ENCODE data around the gene TCAIM. TPM values are rescaled to one million over a fixed set of nuclear protein-coding genes. Genes with fewer than 3 reads are reported as not detected.
"Not testable (repeated sequence)": the region's sequence is repeated elsewhere in the genome, so short reads cannot be mapped to it uniquely, and the experiment has no call there.

Gene TCAIM
- total RNA-seq, 2 donors from 2014 or later, result 16.9 to 18.8 TPM

DNA sequence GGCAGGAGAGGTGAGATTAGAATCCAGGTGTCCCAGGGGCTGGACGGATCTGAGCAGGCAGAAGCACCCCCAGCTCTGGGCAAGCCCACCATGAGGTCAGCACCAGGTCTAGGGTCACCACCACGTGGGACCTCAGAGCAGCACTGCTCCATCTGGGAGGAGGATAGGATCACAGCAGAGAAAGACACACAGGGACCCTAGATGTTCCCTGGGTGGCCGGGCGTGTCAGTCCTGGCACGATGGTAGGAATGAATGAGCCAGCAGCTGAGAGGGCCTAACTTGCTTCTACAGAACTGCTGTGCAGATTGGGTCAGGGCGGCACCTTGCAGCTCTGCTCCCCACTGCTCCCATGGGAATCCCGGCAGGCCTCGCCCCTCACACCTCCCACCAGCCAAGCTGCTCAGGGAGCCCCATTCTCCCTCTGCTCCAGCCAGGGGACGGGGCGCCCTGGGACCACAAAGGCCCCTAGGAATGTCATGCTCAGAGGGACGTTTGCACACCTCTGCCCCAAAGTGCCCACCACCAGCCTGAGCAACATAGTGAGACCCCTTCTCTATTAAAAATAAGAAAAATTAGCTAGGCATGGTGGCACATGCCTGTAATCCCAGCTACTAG, 72.6 kb downstream of the TCAIM start:
- Mint-ChIP-seq H3K27me3 (no peaks in the 10 kb centered on the region), H3K4me1 (ENCODE audit: low read depth in 2 of 2) (peaks cover 5 to 9% of the 10 kb centered on the region in 2 donors), H3K36me3 (no peaks in the 10 kb centered on the region), H3K27ac (no peak overlapping the region), H3K4me3 (no peak overlapping the region), H3K9me3 (no peaks in the 10 kb centered on the region)
- ATAC-seq (no peak), DNase-seq (ENCODE audit: low spot score) (no peak)

GRCh38 chr3:44412365-44412764, 73.8 kb downstream of the TCAIM start:
- ATAC-seq, result no peak
- Mint-ChIP-seq H3K9me3 (no peaks in the 10 kb centered on the region), H3K4me1 (ENCODE audit: low read depth in 2 of 2) (peaks cover 5 to 9% of the 10 kb centered on the region in 2 donors), H3K27me3 (no peaks in the 10 kb centered on the region), H3K4me3 (peak overlapping the region; percentile 4), H3K36me3 (no peaks in the 10 kb centered on the region), H3K27ac (peak overlapping the region in 1 of 2 donors; percentile 86)
- no peak for DNase-seq (ENCODE audit: low spot score)

- H3K4me3 Mint-ChIP-seq, result no peak overlapping the region
- no peaks in the 10 kb centered on the region for H3K9me3 Mint-ChIP-seq
- H3K36me3 Mint-ChIP-seq, result no peaks in the 10 kb centered on the region
- peaks cover 5 to 9% of the 10 kb centered on the region in 2 donors for H3K4me1 Mint-ChIP-seq (ENCODE audit: low read depth in 2 of 2)
- ATAC-seq, result no peak
- no peaks in the 10 kb centered on the region for H3K27me3 Mint-ChIP-seq
- peak overlapping the region in 1 of 2 donors; percentile 6 for H3K27ac Mint-ChIP-seq
- DNase-seq (ENCODE audit: low spot score), result no peak
These were observed 76.0 kb downstream of the TCAIM start for GRCh38 chr3:44414517-44415090.

- no peaks in the 10 kb centered on the region for H3K36me3 Mint-ChIP-seq
- ATAC-seq (peak in 1 of 2 donors; percentile 17), DNase-seq (ENCODE audit: low spot score) (no peak)
- no peaks in the 10 kb centered on the region for H3K9me3 Mint-ChIP-seq
- no peaks in the 10 kb centered on the region for H3K27me3 Mint-ChIP-seq
- no peak overlapping the region for H3K4me3 Mint-ChIP-seq
- H3K4me1 Mint-ChIP-seq (ENCODE audit: low read depth in 2 of 2), result peaks cover 5 to 9% of the 10 kb centered on the region in 2 donors
- no peak overlapping the region for H3K27ac Mint-ChIP-seq
These were observed 76.9 kb downstream of the TCAIM start for GRCh38 chr3:44415421-44415820.

GRCh38 chr3:44416031-44417030, 77.8 kb downstream of the TCAIM start:
- Mint-ChIP-seq H3K9me3 (no peaks in the 10 kb centered on the region), H3K27ac (peak overlapping the region in 1 of 2 donors; percentile 66), H3K27me3 (no peaks in the 10 kb centered on the region), H3K4me1 (ENCODE audit: low read depth in 2 of 2) (peaks cover 5 to 7% of the 10 kb centered on the region in 2 donors), H3K4me3 (no peak overlapping the region), H3K36me3 (no peaks in the 10 kb centered on the region)
- ATAC-seq (no peak), DNase-seq (ENCODE audit: low spot score) (no peak)

DNA sequence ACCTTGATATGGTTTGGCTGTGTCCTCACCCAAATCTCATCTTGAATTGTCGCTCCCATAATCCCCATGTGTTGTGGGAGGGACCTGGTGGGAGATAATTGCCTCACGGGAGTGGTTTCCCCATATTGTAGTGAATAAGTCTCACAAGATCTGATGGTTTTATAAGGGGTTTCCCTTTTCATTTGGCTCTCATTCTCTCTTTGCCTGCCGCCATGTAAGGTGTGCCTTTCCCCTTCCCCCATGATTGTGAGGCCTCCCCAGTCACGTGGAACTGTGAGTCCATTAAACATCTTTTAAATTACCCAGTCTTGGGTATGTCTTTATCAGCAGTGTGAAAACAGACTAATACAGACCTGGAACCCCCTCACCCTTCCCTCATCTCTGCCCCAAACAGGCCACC, 79.6 kb downstream of the TCAIM start:
- not testable (repeated sequence) for H3K4me1 Mint-ChIP-seq (ENCODE audit: low read depth in 2 of 2); H3K9me3 Mint-ChIP-seq; ATAC-seq; DNase-seq (ENCODE audit: low spot score); H3K36me3 Mint-ChIP-seq; H3K27me3 Mint-ChIP-seq; H3K4me3 Mint-ChIP-seq; H3K27ac Mint-ChIP-seq

DNA sequence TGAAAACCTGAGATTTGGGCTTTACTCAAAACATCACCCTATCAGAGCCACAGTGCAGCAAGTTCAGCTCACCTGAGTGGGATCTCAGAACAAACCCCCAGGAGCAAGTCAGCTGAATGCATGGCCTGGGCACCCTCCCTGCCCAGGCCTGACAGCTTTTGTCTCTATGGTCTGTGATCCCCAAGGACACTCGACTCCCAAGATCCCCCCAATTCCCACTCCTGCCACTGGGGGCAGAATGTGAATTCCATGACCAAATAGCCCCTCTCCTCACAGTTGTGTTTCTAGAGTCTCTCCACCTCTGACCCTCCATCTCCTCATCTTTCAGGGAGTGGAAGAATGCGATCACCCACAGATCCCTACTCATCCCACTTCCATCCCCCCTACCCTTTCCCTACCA, 80.0 kb downstream of the TCAIM start:
- Mint-ChIP-seq H3K27me3 (no peaks in the 10 kb centered on the region), H3K4me1 (ENCODE audit: low read depth in 2 of 2) (peaks cover 0 to 6% of the 10 kb centered on the region in 2 donors), H3K4me3 (no peak overlapping the region), H3K27ac (peak overlapping the region in 1 of 2 donors; percentile 38), H3K9me3 (no peaks in the 10 kb centered on the region), H3K36me3 (no peaks in the 10 kb centered on the region)
- ATAC-seq (no peak), DNase-seq (ENCODE audit: low spot score) (no peak)

DNA sequence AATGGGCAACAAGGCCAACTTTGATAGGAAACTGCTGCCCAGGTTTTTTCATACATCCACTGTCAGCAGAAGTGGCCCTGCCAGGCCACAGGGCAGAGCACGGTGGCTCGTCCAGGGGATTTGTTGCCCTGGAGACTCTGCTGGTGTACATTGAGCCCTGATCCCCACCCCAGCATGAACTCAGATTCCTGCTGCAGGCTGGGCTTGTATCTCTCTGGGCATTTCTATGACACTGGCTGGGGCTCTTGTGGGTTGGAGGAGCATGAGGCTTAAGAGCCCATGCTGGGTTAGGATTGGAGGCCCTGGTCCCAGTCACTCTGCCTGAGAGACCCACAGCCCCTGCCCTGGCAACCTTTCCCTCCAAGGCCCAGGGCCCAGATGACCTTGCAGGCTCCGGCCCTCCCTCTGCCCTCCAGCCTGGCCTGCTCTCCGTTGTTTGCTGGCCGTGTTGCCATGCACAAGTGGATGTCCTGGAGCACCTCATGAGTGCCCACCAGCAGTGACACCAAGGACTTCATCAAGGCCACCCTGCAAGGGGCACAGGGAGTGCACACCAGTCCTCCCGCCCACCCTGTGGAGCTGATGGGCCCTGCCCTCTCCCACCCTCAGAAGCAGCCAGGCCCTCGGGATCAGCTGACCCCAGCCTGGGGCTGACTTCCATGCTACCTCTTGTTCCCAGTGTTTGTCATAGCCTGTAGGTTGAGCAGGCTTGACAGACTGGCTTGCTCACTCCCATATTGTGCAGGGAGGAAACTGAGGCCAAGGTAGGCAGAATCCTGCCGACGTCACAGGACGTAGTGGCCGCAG, 80.8 kb downstream of the TCAIM start:
- no peaks in the 10 kb centered on the region for H3K36me3 Mint-ChIP-seq
- peak overlapping the region in 1 of 2 donors; percentile 38 for H3K27ac Mint-ChIP-seq
- DNase-seq (ENCODE audit: low spot score) (no peak), ATAC-seq (no peak)
- H3K4me1 Mint-ChIP-seq (ENCODE audit: low read depth in 2 of 2), result peaks cover 0 to 8% of the 10 kb centered on the region in 2 donors
- H3K9me3 Mint-ChIP-seq, result no peaks in the 10 kb centered on the region
- H3K4me3 Mint-ChIP-seq, result no peak overlapping the region
- H3K27me3 Mint-ChIP-seq, result no peaks in the 10 kb centered on the region

- Mint-ChIP-seq H3K9me3 (no peaks in the 10 kb centered on the region), H3K27me3 (no peaks in the 10 kb centered on the region), H3K4me1 (ENCODE audit: low read depth in 2 of 2) (peaks cover 0 to 12% of the 10 kb centered on the region in 2 donors), H3K27ac (no peak overlapping the region), H3K4me3 (no peak overlapping the region), H3K36me3 (no peaks in the 10 kb centered on the region)
- ATAC-seq (no peak), DNase-seq (ENCODE audit: low spot score) (no peak)
These were observed 81.5 kb downstream of the TCAIM start for GRCh38 chr3:44419923-44420650.

DNA sequence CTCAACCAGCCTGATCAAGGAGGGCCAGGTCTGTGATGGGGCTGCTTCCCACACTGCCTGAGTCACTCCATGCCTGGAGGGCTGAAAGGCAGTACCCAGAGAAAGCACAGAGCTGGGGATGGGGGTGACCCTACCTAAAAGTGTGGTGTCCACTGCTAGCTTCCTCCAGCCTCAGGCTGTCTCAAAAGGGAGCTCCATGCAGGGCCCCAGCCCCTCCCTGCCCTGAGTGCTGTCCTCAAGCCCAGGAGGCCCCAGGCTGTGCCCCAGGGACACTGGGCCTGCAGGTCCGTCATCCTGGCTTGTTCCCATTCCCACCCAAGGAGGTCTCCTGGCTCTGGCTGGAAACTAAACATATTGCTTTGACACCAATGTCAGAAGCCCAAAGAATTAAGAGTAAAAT, 82.1 kb downstream of the TCAIM start:
- no peaks in the 10 kb centered on the region for H3K9me3 Mint-ChIP-seq
- H3K36me3 Mint-ChIP-seq, result no peaks in the 10 kb centered on the region
- no peak overlapping the region for H3K4me3 Mint-ChIP-seq
- H3K27ac Mint-ChIP-seq, result no peak overlapping the region
- no peaks in the 10 kb centered on the region for H3K27me3 Mint-ChIP-seq
- no peak for ATAC-seq
- H3K4me1 Mint-ChIP-seq (ENCODE audit: low read depth in 2 of 2), result peaks cover 0 to 12% of the 10 kb centered on the region in 2 donors
- no peak for DNase-seq (ENCODE audit: low spot score)

DNA sequence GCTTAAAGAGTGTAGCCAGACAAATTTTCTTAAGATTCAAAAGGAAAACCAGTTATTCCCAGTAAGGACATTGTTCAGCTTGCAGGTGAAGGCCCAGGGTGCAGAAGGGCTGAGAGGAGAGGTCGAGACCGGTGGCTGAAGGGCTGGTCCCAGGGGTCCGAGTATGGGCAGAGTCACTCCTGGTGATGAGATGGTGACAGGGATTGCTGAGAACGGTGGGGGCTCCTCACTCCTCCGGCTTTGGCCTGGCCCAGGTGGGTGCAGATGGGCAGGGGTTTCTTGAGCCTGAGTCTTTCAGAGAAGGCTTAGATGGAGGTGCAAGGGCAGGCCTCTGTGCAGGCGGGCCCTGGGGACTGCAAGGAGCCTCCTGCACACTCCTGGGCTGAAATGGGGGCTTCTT, 82.7 kb downstream of the TCAIM start:
- DNase-seq (ENCODE audit: low spot score), result no peak
- no peak overlapping the region for H3K4me3 Mint-ChIP-seq
- H3K4me1 Mint-ChIP-seq (ENCODE audit: low read depth in 2 of 2), result peaks cover 0 to 12% of the 10 kb centered on the region in 2 donors
- no peaks in the 10 kb centered on the region for H3K9me3 Mint-ChIP-seq
- no peak for ATAC-seq
- H3K27ac Mint-ChIP-seq, result no peak overlapping the region
- no peaks in the 10 kb centered on the region for H3K27me3 Mint-ChIP-seq
- no peaks in the 10 kb centered on the region for H3K36me3 Mint-ChIP-seq

- DNase-seq (ENCODE audit: low spot score), result no peak
- no peaks in the 10 kb centered on the region for H3K27me3 Mint-ChIP-seq
- H3K27ac Mint-ChIP-seq, result peak overlapping the region in 1 of 2 donors; percentile 61
- ATAC-seq, result no peak
- H3K4me1 Mint-ChIP-seq (ENCODE audit: low read depth in 2 of 2), result peaks cover 0 to 12% of the 10 kb centered on the region in 2 donors
- H3K9me3 Mint-ChIP-seq, result no peaks in the 10 kb centered on the region
- no peak overlapping the region for H3K4me3 Mint-ChIP-seq
- H3K36me3 Mint-ChIP-seq, result no peaks in the 10 kb centered on the region
These were observed 86.2 kb downstream of the TCAIM start for GRCh38 chr3:44424758-44425157.

GRCh38 chr3:44427683-44428082, 89.1 kb downstream of the TCAIM start:
- DNase-seq (ENCODE audit: low spot score), result no peak
- peak overlapping the region in 1 of 2 donors; percentile 3 for H3K27ac Mint-ChIP-seq
- H3K4me3 Mint-ChIP-seq, result no peak overlapping the region
- no peak for ATAC-seq
- peaks cover 0 to 8% of the 10 kb centered on the region in 2 donors for H3K4me1 Mint-ChIP-seq (ENCODE audit: low read depth in 2 of 2)
- no peaks in the 10 kb centered on the region for H3K36me3 Mint-ChIP-seq
- H3K27me3 Mint-ChIP-seq, result no peaks in the 10 kb centered on the region
- no peaks in the 10 kb centered on the region for H3K9me3 Mint-ChIP-seq
